A673 (cell line): ENCODE measurements around the gene HRNR. TPM values are rescaled to one million over a fixed set of nuclear protein-coding genes. Genes with fewer than 3 reads are reported as not detected.

Source experiments
- BruUV-seq: library from RNA; stranded (reverse); fragments of 400-500 nt; replicated peaks from 2 replicates; lab custom pipeline; 2021; lab: Mats Ljungman, UMichigan
- CTCF ChIA-PET: fragments of 300-600 bp; sonication (Branson Sonifier 250); formaldehyde crosslinking; loops from one replicate; lab custom pipeline; 2022; ENCODE audit warnings: antibody characterized with exemption; lab: Charles Lee
- POLR2A ChIA-PET: fragments of 300-600 bp; sonication (Branson Sonifier 250); formaldehyde crosslinking; loops from one replicate; lab custom pipeline; 2022; ENCODE audit warnings: antibody characterized with exemption; ENCODE audit not compliant: low non-redundant PET; lab: Charles Lee
- DNase-seq: peaks from one replicate; pipeline ENCODE4 v3.0.0-alpha.2; 2015; ENCODE audit warnings: low spot score
- H3K27ac ChIP-seq: fragments of 200-600 bp; sonication (generic); 2 replicates; pipeline ENCODE4 v1.5.1; 2016; ENCODE audit warnings: mixed run types, low read depth, mild to moderate bottlenecking, mixed read lengths, antibody characterized with exemption, low read length; ENCODE audit not compliant: poor library complexity, severe bottlenecking
- H3K27me3 ChIP-seq: fragments of 200-600 bp; sonication (generic); replicated peaks from 2 replicates; pipeline ENCODE4 v1.6.1; 2017; ENCODE audit warnings: mixed run types, low read depth, mild to moderate bottlenecking, mixed read lengths, antibody characterized with exemption, low read length; ENCODE audit not compliant: insufficient read depth, poor library complexity
- H3K36me3 ChIP-seq: fragments of 200-600 bp; sonication (generic); 2 replicates; pipeline ENCODE4 v1.6.1; 2016; ENCODE audit warnings: mixed run types, mild to moderate bottlenecking, mixed read lengths, antibody characterized with exemption, low read length; ENCODE audit not compliant: insufficient read depth, poor library complexity, severe bottlenecking
- H3K4me1 ChIP-seq: fragments of 200-600 bp; sonication (generic); 2 replicates; pipeline ENCODE4 v1.6.1; 2017; ENCODE audit warnings: mixed run types, mild to moderate bottlenecking, mixed read lengths, antibody characterized with exemption, low read length; ENCODE audit not compliant: insufficient read depth, poor library complexity, severe bottlenecking
- H3K4me3 ChIP-seq: fragments of 200-600 bp; sonication (generic); 2 replicates; pipeline ENCODE4 v1.5.1; 2016; ENCODE audit warnings: low read depth, mixed run types, mild to moderate bottlenecking, mixed read lengths, low read length; ENCODE audit not compliant: poor library complexity, severe bottlenecking
- H3K9me3 ChIP-seq: fragments of 200-600 bp; sonication (generic); 2 replicates; pipeline ENCODE4 v1.6.1; 2016; ENCODE audit warnings: mixed run types, low read depth, mild to moderate bottlenecking, mixed read lengths, antibody characterized with exemption, low read length; ENCODE audit not compliant: poor library complexity, severe bottlenecking
- CTCF ChIP-seq: fragments of 300-800, 200-600 bp; sonication (generic); conservative IDR thresholded peaks from 2 replicates; pipeline ENCODE4 v1.5.1; 2017; ENCODE audit warnings: low read depth, mild to moderate bottlenecking, antibody characterized with exemption, low read length, moderate library complexity, mixed read lengths
- EZH2 ChIP-seq: fragments of 200-600 bp; sonication (generic); IDR thresholded peaks from 2 replicates; pipeline ENCODE4 v1.6.1; 2017; ENCODE audit warnings: borderline replicate concordance, low read depth, mild to moderate bottlenecking, mixed read lengths, antibody characterized with exemption, low read length; ENCODE audit not compliant: poor library complexity, severe bottlenecking
- intact Hi-C: fragments of 100-400 bp; cut with micrococcal nuclease; formaldehyde crosslinking; loops from one replicate; pipeline ENCODE4 v1.10.0; 2022; ENCODE audit not compliant: unreplicated experiment
- total RNA-seq: library from RNA; stranded (reverse); gene quantifications from 2 replicates; pipeline ENCODE4 v1.2.3, GENCODE V29; 2021

HRNR gene
- total RNA-seq, 1 experiment from 2014 or later: not detected

GRCh38 chr1:152198982-152199381, 25.0 kb downstream of the HRNR start:
- no peak for DNase-seq
- Histone ChIP-seq H3K27me3 (no peaks in the 10 kb centered on the region), H3K4me3 (no peak overlapping the region), H3K27ac (no peak overlapping the region), H3K9me3 (no peaks in the 10 kb centered on the region), H3K36me3 (no peaks in the 10 kb centered on the region), H3K4me1 (no peaks in the 10 kb centered on the region)
- no peak for TF ChIP-seq EZH2
- TF ChIP-seq CTCF: no peak
- BruUV-seq: no TSS peak
- ChIA-PET CTCF (no interaction called here), POLR2A (no interaction called here)
- intact Hi-C loops: no loop called here

GRCh38 chr1:152197361-152197941, 26.5 kb downstream of the HRNR start:
- TF ChIP-seq EZH2 (no peak), CTCF (no peak)
- BruUV-seq: no TSS peak
- ChIA-PET CTCF (no interaction called here), POLR2A (no interaction called here)
- DNase-seq: no peak
- no peak overlapping the region for H3K27ac ChIP-seq
- H3K4me3 ChIP-seq: no peak overlapping the region
- intact Hi-C loops: no loop called here
- H3K27me3 ChIP-seq: no peaks in the 10 kb centered on the region
- H3K9me3 ChIP-seq: no peaks in the 10 kb centered on the region
- H3K4me1 ChIP-seq: no peaks in the 10 kb centered on the region
- no peaks in the 10 kb centered on the region for H3K36me3 ChIP-seq

GRCh38 chr1:152191711-152192110, 32.3 kb downstream of the HRNR start:
- no peaks in the 10 kb centered on the region for H3K4me1 ChIP-seq
- ChIA-PET CTCF (no interaction called here), POLR2A (no interaction called here)
- BruUV-seq: no TSS peak
- H3K36me3 ChIP-seq: no peaks in the 10 kb centered on the region
- DNase-seq: no peak
- H3K4me3 ChIP-seq: no peak overlapping the region
- TF ChIP-seq CTCF (no peak), EZH2 (no peak)
- no peak overlapping the region for H3K27ac ChIP-seq
- H3K9me3 ChIP-seq: no peaks in the 10 kb centered on the region
- H3K27me3 ChIP-seq: no peaks in the 10 kb centered on the region
- intact Hi-C loops: no loop called here
